ENCODE results near the gene NIPSNAP3A.

DNA sequence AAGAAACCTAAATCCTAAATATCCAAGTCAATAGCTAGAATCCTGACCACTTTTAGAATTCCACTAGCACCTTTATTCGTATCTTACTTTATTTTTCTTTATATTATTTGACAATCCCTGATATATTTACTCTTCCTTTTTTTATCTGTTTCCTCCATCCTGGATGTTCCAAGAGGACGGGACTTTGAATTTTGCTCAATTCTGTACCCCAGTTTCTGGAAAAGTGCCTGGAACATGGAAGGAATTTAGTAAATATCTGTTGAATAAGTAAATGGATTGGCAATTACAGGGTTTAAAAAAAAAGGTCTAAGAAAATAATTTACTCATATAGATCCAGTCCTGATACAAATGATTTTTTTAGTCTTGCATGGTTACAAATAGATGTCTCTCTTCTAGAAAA, 1.2 kb upstream of the NIPSNAP3A start:
- TF ChIP-seq, protein P1, sequence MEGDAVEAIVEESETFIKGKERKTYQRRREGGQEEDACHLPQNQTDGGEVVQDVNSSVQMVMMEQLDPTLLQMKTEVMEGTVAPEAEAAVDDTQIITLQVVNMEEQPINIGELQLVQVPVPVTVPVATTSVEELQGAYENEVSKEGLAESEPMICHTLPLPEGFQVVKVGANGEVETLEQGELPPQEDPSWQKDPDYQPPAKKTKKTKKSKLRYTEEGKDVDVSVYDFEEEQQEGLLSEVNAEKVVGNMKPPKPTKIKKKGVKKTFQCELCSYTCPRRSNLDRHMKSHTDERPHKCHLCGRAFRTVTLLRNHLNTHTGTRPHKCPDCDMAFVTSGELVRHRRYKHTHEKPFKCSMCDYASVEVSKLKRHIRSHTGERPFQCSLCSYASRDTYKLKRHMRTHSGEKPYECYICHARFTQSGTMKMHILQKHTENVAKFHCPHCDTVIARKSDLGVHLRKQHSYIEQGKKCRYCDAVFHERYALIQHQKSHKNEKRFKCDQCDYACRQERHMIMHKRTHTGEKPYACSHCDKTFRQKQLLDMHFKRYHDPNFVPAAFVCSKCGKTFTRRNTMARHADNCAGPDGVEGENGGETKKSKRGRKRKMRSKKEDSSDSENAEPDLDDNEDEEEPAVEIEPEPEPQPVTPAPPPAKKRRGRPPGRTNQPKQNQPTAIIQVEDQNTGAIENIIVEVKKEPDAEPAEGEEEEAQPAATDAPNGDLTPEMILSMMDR (optimal IDR thresholded peaks at IDR 0.05 in 1 of 3, IDR thresholded peaks at IDR 0.05 in 1 of 3, conservative IDR thresholded peaks at IDR 0.05 in 1 of 3; ENCODE audit: extremely low read depth in 1 of 3, insufficient read depth in 2 of 3, low read length in 3 of 3): no peak
- no peak for TF ChIP-seq EZH2 (IDR thresholded peaks at IDR 0.05; ENCODE audit: low read length)
